OCI-LY1 (cell line): ENCODE measurements around the gene USP2.

Experiments
- CTCF ChIP-seq: fragments of 200-600 bp; sonication (generic), shearing (Covaris generic); IDR thresholded peaks from 2 replicates; pipeline ENCODE4 v1.5.1; 2017; ENCODE audit warnings: mild to moderate bottlenecking, antibody characterized with exemption, low read length, moderate library complexity, mixed read lengths
- EZH2 ChIP-seq: fragments of 200-600 bp; sonication (generic), shearing (Covaris generic); IDR thresholded peaks from 2 replicates; pipeline ENCODE4 v1.8.0; 2017; ENCODE audit warnings: borderline replicate concordance, mixed run types, mild to moderate bottlenecking, antibody characterized with exemption, low read length, moderate library complexity, mixed read lengths

- TF ChIP-seq CTCF (no peak), EZH2 (no peak)
Measured at GRCh38 chr11:119371067-119371601, 10.4 kb downstream of the USP2 start.
